GM12878 (cell line): ENCODE data around the gene CUL1. TPM values are rescaled to one million over a fixed set of nuclear protein-coding genes. Genes with fewer than 3 reads are reported as not detected.

Experiments
- ATAC-seq: fragments of 200-7000 bp; cut with Tn5 transposase; 3 replicates; pipeline ENCODE4 v1.9.1; 2020; ENCODE audit warnings: mild to moderate bottlenecking, moderate library complexity
- BruUV-seq: library from RNA; stranded (reverse); fragments of 400-500 nt; replicated peaks from 2 replicates; lab custom pipeline; 2021; lab: Mats Ljungman, UMichigan
- CTCF ChIA-PET: fragments of 300-600 bp; sonication (Branson Sonifier 250); formaldehyde crosslinking; extraction: SDS; loops from one replicate; lab custom pipeline; 2021; ENCODE audit warnings: inconsistent platforms; lab: Yijun Ruan, JAX
- POLR2A ChIA-PET: fragments of 350-600 bp; formaldehyde crosslinking; extraction: SDS; loops from one replicate; lab custom pipeline; 2021; ENCODE audit warnings: inconsistent platforms; lab: Charles Lee
- RAD21 ChIA-PET: fragments of 300-600 bp; sonication (Branson Sonifier 250); formaldehyde crosslinking; loops from one replicate; lab custom pipeline; 2023; ENCODE audit warnings: antibody characterized with exemption; ENCODE audit not compliant: unreplicated experiment; lab: Charles Lee
- SMC1A ChIA-PET: fragments of 300-600 bp; sonication (Branson Sonifier 250); formaldehyde crosslinking; loops from one replicate; lab custom pipeline; 2023; ENCODE audit not compliant: unreplicated experiment, uncharacterized antibody; lab: Charles Lee
- DNase-seq: peaks from one replicate; pipeline ENCODE4 v3.0.0-alpha.2; 2011; ENCODE audit warnings: low read depth, low spot score
- FAIRE-seq: peaks from 3 replicates; lab custom pipeline; 2011; peaks lifted over from hg19 to GRCh38; lab: Jason Lieb, UNC
- H2AFZ ChIP-seq: 2 replicates; pipeline ENCODE4 v1.6.0; 2011; ENCODE audit warnings: low read depth, low read length, control low read depth; ENCODE audit not compliant: control insufficient read depth
- H3K27ac ChIP-seq: 2 replicates; pipeline ENCODE4 v1.5.1; 2011; ENCODE audit warnings: control low read depth; ENCODE audit not compliant: control insufficient read depth, insufficient read depth
- H3K27me3 ChIP-seq, 2 experiments: replicated peaks in 1 of 2; 2 replicates each; pipeline versions ENCODE4 v1.6.0 to v1.6.1; 2011; ENCODE audit warnings: low read length in 1 of 2; ENCODE audit not compliant: control insufficient read depth in 2 of 2, insufficient read depth in 2 of 2
- H3K36me3 ChIP-seq, 2 experiments: 2 replicates each; pipeline ENCODE4 v1.5.1; 2011; ENCODE audit warnings: low read length in 1 of 2; ENCODE audit not compliant: control insufficient read depth in 2 of 2, insufficient read depth in 2 of 2
- H3K4me1 ChIP-seq: 2 replicates; pipeline ENCODE4 v1.6.1; 2011; ENCODE audit warnings: mild to moderate bottlenecking, low read length, moderate library complexity, mixed read lengths; ENCODE audit not compliant: control insufficient read depth, insufficient read depth
- H3K4me2 ChIP-seq: 2 replicates; pipeline ENCODE4 v1.6.0; 2011; ENCODE audit warnings: control low read depth; ENCODE audit not compliant: control insufficient read depth, insufficient read depth
- H3K4me3 ChIP-seq: fragments of 200-600 bp; sonication (generic); 2 replicates; pipeline ENCODE4 v1.5.1; 2016
- H3K79me2 ChIP-seq: 2 replicates; pipeline ENCODE4 v1.6.0; 2011; ENCODE audit warnings: low read length; ENCODE audit not compliant: control insufficient read depth, insufficient read depth
- H3K9ac ChIP-seq: 2 replicates; pipeline ENCODE4 v1.8.0; 2011; ENCODE audit warnings: low read length, control low read depth, mixed read lengths; ENCODE audit not compliant: control insufficient read depth, insufficient read depth
- H3K9me3 ChIP-seq: replicated peaks from 3 replicates; pipeline ENCODE4 v1.5.1; 2011; ENCODE audit warnings: mild to moderate bottlenecking, low read length; ENCODE audit not compliant: control insufficient read depth, insufficient read depth
- H4K20me1 ChIP-seq: 2 replicates; pipeline ENCODE4 v1.6.0; 2011; ENCODE audit not compliant: control insufficient read depth, insufficient read depth
- CBX3 ChIP-seq: fragments of 200-600 bp; sonication (generic); IDR thresholded peaks from 2 replicates; pipeline ENCODE4 v1.6.1; 2016; ENCODE audit warnings: low read depth, borderline replicate concordance
- CHD2 ChIP-seq: IDR thresholded peaks from 2 replicates; pipeline ENCODE4 v1.6.1; 2011; ENCODE audit warnings: low read depth, low read length, improper control_type of control experiment, borderline replicate concordance
- CREB1 ChIP-seq: IDR thresholded peaks from 2 replicates; pipeline ENCODE4 v1.6.1; 2012; ENCODE audit warnings: low read depth, mild to moderate bottlenecking, inconsistent platforms
- EZH2 ChIP-seq: IDR thresholded peaks from 2 replicates; pipeline ENCODE4 v1.6.1; 2012; ENCODE audit warnings: low read depth, mild to moderate bottlenecking, control low read depth, inconsistent platforms, low read length, borderline replicate concordance; ENCODE audit not compliant: control insufficient read depth
- GABPA ChIP-seq: IDR thresholded peaks from 2 replicates; pipeline ENCODE4 v1.6.1; 2014; ENCODE audit warnings: antibody characterized with exemption, low read depth, mild to moderate bottlenecking, inconsistent platforms
- JUNB ChIP-seq: IDR thresholded peaks from 2 replicates; pipeline ENCODE4 v1.6.1; 2016; ENCODE audit warnings: antibody characterized with exemption, mild to moderate bottlenecking
- MEF2B ChIP-seq: fragments of 450-650 bp; IDR thresholded peaks from 2 replicates; pipeline ENCODE4 v1.6.1; 2018; ENCODE audit warnings: mild to moderate bottlenecking, moderate library complexity; ENCODE audit not compliant: partially characterized antibody, poor library complexity, severe bottlenecking
- MYC ChIP-seq: IDR thresholded peaks from 2 replicates; pipeline ENCODE4 v1.6.1; 2011; ENCODE audit warnings: mild to moderate bottlenecking, low read length, moderate library complexity, inconsistent platforms; ENCODE audit not compliant: insufficient read depth, insufficient replicate concordance, insufficient read length, severe bottlenecking
- RAD51 ChIP-seq: fragments of 450-650 bp; IDR thresholded peaks from 2 replicates; pipeline ENCODE4 v1.6.1; 2016; ENCODE audit warnings: moderate library complexity, mild to moderate bottlenecking, inconsistent platforms
- RB1 ChIP-seq: fragments of 450-650 bp; formaldehyde crosslinking; IDR thresholded peaks from 2 replicates; pipeline ENCODE4 v1.6.1; 2017; ENCODE audit warnings: mild to moderate bottlenecking, borderline replicate concordance
- SIX5 ChIP-seq: IDR thresholded peaks from 2 replicates; pipeline ENCODE4 v1.6.1; 2011; ENCODE audit warnings: mild to moderate bottlenecking, low read depth, low read length, moderate library complexity; ENCODE audit not compliant: severe bottlenecking
- TAF1 ChIP-seq: IDR thresholded peaks from 2 replicates; pipeline ENCODE4 v1.6.1; 2011; ENCODE audit warnings: mild to moderate bottlenecking, low read depth, low read length, borderline replicate concordance
- WGBS: methylation state at CpG from one replicate; pipeline ENCODE4 v1.1.6; 2016; ENCODE audit warnings: low lambda C conversion rate; ENCODE audit not compliant: insufficient replicate concordance, insufficient coverage; ENCODE audit errors: missing lambda C conversion rate; 5-methylcytosine and 5-hydroxymethylcytosine counted together
- in situ Hi-C: fragments of 300-500 bp; cut with MboI; formaldehyde crosslinking; loops from 9 replicates; pipeline ENCODE4 v1.14.3; 2018; ENCODE audit warnings: mixed read lengths
- intact Hi-C: fragments of 100-400 bp; cut with micrococcal nuclease; formaldehyde crosslinking; loops from one replicate; pipeline ENCODE4 v1.14.2; 2022; ENCODE audit not compliant: unreplicated experiment
- polyA plus RNA-seq, 11 experiments: library from polyadenylated mRNA; depleted of rRNA in 4 of 11; unstranded in 6 of 11; stranded (reverse) in 5 of 11; fragments of >200 nt; fragmentation: Nextera tagmentation in 4 of 11; fragmentation: Illumina TruSeq in 1 of 11; extraction: Ambion mirVana in 4 of 11; extraction: Trizol in 1 of 11; gene quantifications; 1 replicate in 1 of 11; 2 replicates in 10 of 11; pipeline versions ENCODE4 v1.2.1 to v1.2.3, GENCODE V29; 2011 to 2016; ENCODE audit warnings: inconsistent platforms in 2 of 11, missing spikeins in 2 of 11, low read depth in 1 of 11
- total RNA-seq, 4 experiments: library from RNA; depleted of rRNA in 3 of 4; stranded (reverse); fragments of >200 nt in 3 of 4; fragmentation: Illumina TruSeq in 1 of 4; extraction: Trizol in 1 of 4; gene quantifications; 2 replicates each; pipeline versions ENCODE4 v1.2.1 to v1.2.3, GENCODE V29; 2013 to 2021

CUL1 gene
- total and polyA plus RNA-seq, 10 of the 15 experiments (the other 5 are each of a cell fraction or from before 2014, with no cell fraction given), result 13.3 to 63.9 (median 45.9) TPM

DNA sequence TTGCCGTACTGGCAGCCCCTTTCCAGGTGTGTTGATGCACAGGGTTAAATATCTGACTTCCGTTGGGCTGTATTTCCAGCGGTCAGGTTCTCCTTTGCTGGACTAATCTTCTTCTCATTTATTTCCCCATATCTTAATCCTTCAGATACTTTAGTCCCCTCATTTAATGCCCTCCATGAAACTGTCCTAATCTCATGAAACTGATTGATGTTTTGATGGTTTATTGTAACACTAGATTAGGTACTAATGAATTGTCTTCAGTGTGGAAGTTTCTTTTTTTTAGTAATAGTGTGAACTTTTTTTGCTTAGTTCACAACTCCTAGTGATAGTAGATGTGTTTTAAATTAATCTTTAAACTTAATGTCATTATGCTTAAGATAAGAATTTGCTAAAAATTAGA lies 6.3 kb downstream of the CUL1 start:
- ATAC-seq, result no peak
- no peak for DNase-seq
- H4K20me1 ChIP-seq, result peaks cover 10% of the 10 kb centered on the region; the same call in 1 of the 2 replicates
- H3K36me3 ChIP-seq, result 0 out of 4 replicates have a peak, but pooled peaks cover 0 to 3% of the 10 kb centered on the region in 2 experiments
- ChIA-PET POLR2A (interaction anchor here (1.4 kb wide), 1 partner anchor 8 kb away, joined by 3 read pairs; no protein-coding TSS in a partner anchor), SMC1A (interaction anchor here (1.0 to 2.9 kb wide), 4 partner anchors 16 to 129 kb away, joined by 3 to 18 read pairs (median 4); no protein-coding TSS in a partner anchor), CTCF (interaction anchor here (1.1 to 3.6 kb wide), 4 partner anchors 7 to 462 kb away, joined by 3 to 11 read pairs (median 3); no protein-coding TSS in a partner anchor), RAD21 (interaction anchor here (1.3 kb wide), 1 partner anchor 8 kb away, joined by 5 read pairs; no protein-coding TSS in a partner anchor)
- 96% methylated on average over 3 of the region's 3 CpGs for WGBS
- TF ChIP-seq EZH2, result no peak
- TF ChIP-seq TAF1, result no peak
- no peak for TF ChIP-seq CREB1
- TF ChIP-seq JUNB, result no peak
- no peak for TF ChIP-seq SIX5
- TF ChIP-seq CHD2, result no peak
- TF ChIP-seq GABPA, result no peak
- TF ChIP-seq CBX3, result no peak
- no peak for TF ChIP-seq RAD51
- TF ChIP-seq MYC, result no peak
- TF ChIP-seq MEF2B, result no peak
- no peak for TF ChIP-seq RB1
- H3K4me1 ChIP-seq, result peaks cover 7% of the 10 kb centered on the region
- H3K4me2 ChIP-seq, result peak overlapping the region; percentile 53; the same call in 1 of the 2 replicates
- H3K9ac ChIP-seq, result no peak overlapping the region
- BruUV-seq, result no TSS peak
- H2AFZ ChIP-seq, result no peak overlapping the region
- intact Hi-C loops, result loop anchor here (5.0 to 10.0 kb wide), 3 partner anchors 128 to 257 kb away; partner anchors contain the start of gene EZH2
- H3K27me3 ChIP-seq, result no peaks in the 10 kb centered on the region
- H3K79me2 ChIP-seq, result peaks cover 93% of the 10 kb centered on the region
- no peak for FAIRE-seq
- in situ Hi-C loops, result no loop called here
- no peak overlapping the region for H3K4me3 ChIP-seq
- H3K27ac ChIP-seq, result no peak overlapping the region
- H3K9me3 ChIP-seq, result no peaks in the 10 kb centered on the region
